Caco-2 (cell line): Measurements from ENCODE around the gene SRPRA. TPM values are rescaled to one million over a fixed set of nuclear protein-coding genes. Genes with fewer than 3 reads are reported as not detected.

ENCODE experiments used
- BruUV-seq: library from RNA; stranded (reverse); fragments of 400-500 nt; replicated peaks from 2 replicates; lab custom pipeline; 2021; lab: Mats Ljungman, UMichigan
- CTCF ChIA-PET: fragments of 300-600 bp; sonication (Branson Sonifier 250); formaldehyde crosslinking; loops from one replicate; lab custom pipeline; 2022; ENCODE audit warnings: antibody characterized with exemption; lab: Charles Lee
- POLR2A ChIA-PET: fragments of 300-600 bp; sonication (Branson Sonifier 250); formaldehyde crosslinking; loops from one replicate; lab custom pipeline; 2022; ENCODE audit warnings: antibody characterized with exemption; lab: Charles Lee
- DNase-seq, 2 experiments: peaks; one replicate each; pipeline versions ENCODE4 v3.0.0 to v3.0.0-alpha.2; 2020 to 2022
- H3K27me3 ChIP-seq: replicated peaks from 2 replicates; pipeline ENCODE4 v1.6.0; 2011; ENCODE audit warnings: low read length; ENCODE audit not compliant: control insufficient read depth, insufficient read depth
- H3K36me3 ChIP-seq: 2 replicates; pipeline ENCODE4 v1.5.1; 2011; ENCODE audit warnings: low read length; ENCODE audit not compliant: control insufficient read depth, insufficient read depth
- H3K4me1 ChIP-seq: fragments of 250-450 bp; sonication (Bioruptor Pico); 2 replicates; pipeline ENCODE4 v1.5.1; 2020; ENCODE audit warnings: mild to moderate bottlenecking
- H3K4me3 ChIP-seq: 2 replicates; pipeline ENCODE4 v1.5.1; 2011; ENCODE audit warnings: low read depth, mild to moderate bottlenecking, control low read depth, low read length
- H3K9me3 ChIP-seq: fragments of 250-450 bp; sonication (Bioruptor Pico); 2 replicates; pipeline ENCODE4 v1.5.1; 2020; ENCODE audit warnings: mild to moderate bottlenecking, moderate library complexity
- H3K27ac Mint-ChIP-seq: one replicate; pipeline ENCODE4 v1.8.0; 2022; ENCODE audit warnings: mixed read lengths; ENCODE audit not compliant: unreplicated experiment
- H3K27me3 Mint-ChIP-seq: one replicate; pipeline ENCODE4 v1.8.0; 2022; ENCODE audit warnings: mixed read lengths; ENCODE audit not compliant: insufficient read depth, unreplicated experiment
- H3K36me3 Mint-ChIP-seq: one replicate; pipeline ENCODE4 v1.8.0; 2022; ENCODE audit warnings: mild to moderate bottlenecking, mixed read lengths; ENCODE audit not compliant: insufficient read depth, unreplicated experiment
- H3K4me1 Mint-ChIP-seq: one replicate; pipeline ENCODE4 v1.8.0; 2022; ENCODE audit warnings: low read depth, mixed read lengths; ENCODE audit not compliant: unreplicated experiment
- H3K4me3 Mint-ChIP-seq: one replicate; pipeline ENCODE4 v1.8.0; 2022; ENCODE audit warnings: mild to moderate bottlenecking, moderate library complexity, mixed read lengths; ENCODE audit not compliant: unreplicated experiment
- H3K9me3 Mint-ChIP-seq: one replicate; pipeline ENCODE4 v1.8.0; 2022; ENCODE audit warnings: mixed read lengths; ENCODE audit not compliant: unreplicated experiment
- intact Hi-C: fragments of 100-400 bp; cut with micrococcal nuclease; formaldehyde crosslinking; loops from one replicate; pipeline ENCODE4 v1.10.0; 2022; ENCODE audit not compliant: unreplicated experiment
- total RNA-seq: library from RNA; stranded (reverse); gene quantifications from 2 replicates; pipeline ENCODE4 v1.2.3, GENCODE V29; 2022
- TF ChIP-seq, protein P1 (sequence below), 2 experiments: fragments of 200-600 bp in 1 of 2; IDR thresholded peaks; 1 replicate in 1 of 2; 2 replicates in 1 of 2; pipeline versions ENCODE4 v1.5.1 to v1.8.0; 2011 to 2022; ENCODE audit warnings: antibody characterized with exemption in 1 of 2, control low read depth in 1 of 2, inconsistent platforms in 1 of 2, low read depth in 1 of 2, low read length in 1 of 2, mild to moderate bottlenecking in 1 of 2, moderate library complexity in 1 of 2; ENCODE audit not compliant: insufficient read depth in 1 of 2, severe bottlenecking in 1 of 2, unreplicated experiment in 1 of 2

SRPRA gene
- total RNA-seq, 1 experiment from 2014 or later: 191 TPM

DNA sequence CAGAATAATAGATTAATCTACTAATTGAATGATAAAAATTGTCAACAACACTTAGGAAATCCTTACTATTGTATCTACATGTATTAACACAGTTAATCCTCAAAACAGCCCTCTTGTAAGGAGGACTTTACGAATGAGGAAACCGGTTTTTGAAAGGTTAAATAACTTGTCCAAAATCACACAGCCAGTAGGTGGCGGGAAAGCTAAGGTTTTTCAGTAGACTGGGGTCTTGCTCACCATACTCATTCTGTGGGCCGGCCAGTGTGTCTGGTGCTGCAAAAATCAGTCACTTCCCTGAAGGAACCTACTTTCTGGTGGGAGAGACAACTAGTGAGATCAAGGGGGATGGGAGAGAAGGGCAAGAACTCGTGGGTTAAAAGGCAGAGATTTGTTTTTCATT, 39.0 kb upstream of the SRPRA start:
- no peaks in the 10 kb centered on the region for H3K9me3 ChIP-seq
- 0 out of 2 replicates have a peak, but pooled peaks cover 4% of the 10 kb centered on the region for H3K4me1 ChIP-seq
- BruUV-seq: no TSS peak
- intact Hi-C loops: no loop called here
- Mint-ChIP-seq H3K4me3 (no peak overlapping the region), H3K36me3 (peaks cover 25% of the 10 kb centered on the region), H3K4me1 (peaks cover 12% of the 10 kb centered on the region), H3K9me3 (no peaks in the 10 kb centered on the region), H3K27ac (no peak overlapping the region), H3K27me3 (no peaks in the 10 kb centered on the region)
- TF ChIP-seq, protein P1, sequence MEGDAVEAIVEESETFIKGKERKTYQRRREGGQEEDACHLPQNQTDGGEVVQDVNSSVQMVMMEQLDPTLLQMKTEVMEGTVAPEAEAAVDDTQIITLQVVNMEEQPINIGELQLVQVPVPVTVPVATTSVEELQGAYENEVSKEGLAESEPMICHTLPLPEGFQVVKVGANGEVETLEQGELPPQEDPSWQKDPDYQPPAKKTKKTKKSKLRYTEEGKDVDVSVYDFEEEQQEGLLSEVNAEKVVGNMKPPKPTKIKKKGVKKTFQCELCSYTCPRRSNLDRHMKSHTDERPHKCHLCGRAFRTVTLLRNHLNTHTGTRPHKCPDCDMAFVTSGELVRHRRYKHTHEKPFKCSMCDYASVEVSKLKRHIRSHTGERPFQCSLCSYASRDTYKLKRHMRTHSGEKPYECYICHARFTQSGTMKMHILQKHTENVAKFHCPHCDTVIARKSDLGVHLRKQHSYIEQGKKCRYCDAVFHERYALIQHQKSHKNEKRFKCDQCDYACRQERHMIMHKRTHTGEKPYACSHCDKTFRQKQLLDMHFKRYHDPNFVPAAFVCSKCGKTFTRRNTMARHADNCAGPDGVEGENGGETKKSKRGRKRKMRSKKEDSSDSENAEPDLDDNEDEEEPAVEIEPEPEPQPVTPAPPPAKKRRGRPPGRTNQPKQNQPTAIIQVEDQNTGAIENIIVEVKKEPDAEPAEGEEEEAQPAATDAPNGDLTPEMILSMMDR (IDR thresholded peaks at IDR 0.05; ENCODE audit: insufficient read depth in 1 of 2, low read depth in 1 of 2, low read length in 1 of 2, severe bottlenecking in 1 of 2, unreplicated experiment in 1 of 2): peak; percentile 62 to 65
- ChIA-PET POLR2A (no interaction called here), CTCF (interaction anchor here (1.0 to 1.2 kb wide), 3 partner anchors 52 to 173 kb away, joined by 3 to 11 read pairs (median 3); no protein-coding TSS in a partner anchor)
- DNase-seq: peak in 1 of 2 experiments; percentile 61
- H3K4me3 ChIP-seq: no peak overlapping the region
- no peaks in the 10 kb centered on the region for H3K36me3 ChIP-seq
- H3K27me3 ChIP-seq: no peaks in the 10 kb centered on the region

DNA sequence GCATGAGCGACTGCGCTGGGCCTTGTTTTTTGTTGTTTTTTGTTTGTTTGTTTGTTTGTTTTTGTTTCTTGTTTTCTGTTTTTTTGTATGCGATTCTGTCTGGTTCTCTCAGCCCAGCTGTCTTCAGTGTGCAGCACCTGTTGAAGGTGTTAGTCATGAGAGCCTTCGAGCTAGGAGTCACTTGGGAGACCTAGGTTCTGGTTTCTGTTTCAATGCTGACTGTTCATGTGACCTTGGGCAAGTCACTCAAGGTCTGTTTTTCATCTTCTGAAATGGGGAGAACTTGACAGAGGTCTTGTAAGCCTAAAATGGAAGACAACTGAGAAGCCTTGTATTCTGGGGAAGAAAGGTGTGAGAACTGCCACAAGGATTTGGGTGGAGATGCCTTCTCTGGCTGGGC, 37.0 kb upstream of the SRPRA start:
- no peak for DNase-seq
- TF ChIP-seq, protein P1 (IDR thresholded peaks at IDR 0.05; ENCODE audit: insufficient read depth in 1 of 2, low read depth in 1 of 2, low read length in 1 of 2, severe bottlenecking in 1 of 2, unreplicated experiment in 1 of 2): no peak
- H3K9me3 ChIP-seq: no peaks in the 10 kb centered on the region
- 0 out of 2 replicates have a peak, but pooled peaks cover 4% of the 10 kb centered on the region for H3K4me1 ChIP-seq
- no peaks in the 10 kb centered on the region for H3K27me3 ChIP-seq
- H3K4me3 ChIP-seq: no peak overlapping the region
- Mint-ChIP-seq H3K27ac (no peak overlapping the region), H3K9me3 (no peaks in the 10 kb centered on the region), H3K4me3 (peak overlapping the region; percentile 46), H3K4me1 (peaks cover 12% of the 10 kb centered on the region), H3K36me3 (peaks cover 42% of the 10 kb centered on the region), H3K27me3 (no peaks in the 10 kb centered on the region)
- peaks cover 2% of the 10 kb centered on the region; the same call in 1 of the 2 replicates for H3K36me3 ChIP-seq
- POLR2A ChIA-PET: no interaction called here
- CTCF ChIA-PET: no interaction called here
- intact Hi-C loops: no loop called here
- BruUV-seq: no TSS peak

DNA sequence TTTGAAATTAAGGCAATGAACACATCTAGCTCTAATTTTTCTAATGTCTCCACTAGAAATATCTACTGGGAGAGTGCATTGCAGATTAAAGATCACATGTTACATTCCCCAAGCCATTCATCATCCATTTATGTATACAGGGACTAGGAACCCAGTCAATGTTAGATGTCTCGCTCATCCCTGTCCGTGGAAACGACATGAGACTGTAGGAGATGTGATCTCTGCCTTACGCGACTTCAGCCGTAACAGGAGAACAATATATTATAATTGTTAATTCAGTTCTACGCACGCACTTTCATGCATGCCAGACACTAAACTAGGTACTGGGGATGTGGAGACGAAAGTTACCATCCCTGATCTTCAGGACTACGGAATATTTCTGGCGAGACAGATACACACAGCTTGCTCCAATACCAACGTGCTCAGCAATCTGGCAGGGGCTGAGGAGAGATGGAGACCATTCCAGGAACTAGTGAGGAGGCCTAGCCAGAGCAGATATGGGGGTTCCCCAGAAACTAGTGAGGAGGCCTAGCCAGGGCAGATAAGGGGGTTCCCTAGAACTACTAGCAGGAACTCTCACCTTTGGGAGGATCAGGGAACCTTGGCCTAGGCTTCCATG, 35.9 kb upstream of the SRPRA start:
- H3K27ac Mint-ChIP-seq: peak overlapping the region; percentile 97
- Histone ChIP-seq H3K27me3 (no peaks in the 10 kb centered on the region), H3K4me1 (0 out of 2 replicates have a peak, but pooled peaks cover 4% of the 10 kb centered on the region), H3K4me3 (peak overlapping the region; percentile 83), H3K36me3 (peaks cover 2% of the 10 kb centered on the region; the same call in 1 of the 2 replicates), H3K9me3 (no peaks in the 10 kb centered on the region)
- H3K9me3 Mint-ChIP-seq: no peaks in the 10 kb centered on the region
- intact Hi-C loops: loop anchor here (1.0 kb wide), 2 partner anchors 21 to 35 kb away; partner anchors contain the start of genes FOXRED1 and TIRAP
- peak overlapping the region; percentile 96 for H3K4me3 Mint-ChIP-seq
- no peaks in the 10 kb centered on the region for H3K27me3 Mint-ChIP-seq
- H3K36me3 Mint-ChIP-seq: peaks cover 54% of the 10 kb centered on the region
- TF ChIP-seq, protein P1 (IDR thresholded peaks at IDR 0.05; ENCODE audit: insufficient read depth in 1 of 2, low read depth in 1 of 2, low read length in 1 of 2, severe bottlenecking in 1 of 2, unreplicated experiment in 1 of 2): no peak
- CTCF ChIA-PET: interaction anchor here (0.6 to 1.1 kb wide), 4 partner anchors 35 to 176 kb away, joined by 3 to 6 read pairs (median 4); no protein-coding TSS in a partner anchor
- DNase-seq: no peak
- TSS peak; percentile 62 for BruUV-seq
- H3K4me1 Mint-ChIP-seq: peaks cover 12% of the 10 kb centered on the region
- POLR2A ChIA-PET: interaction anchor here (0.7 to 1.0 kb wide), 4 partner anchors 36 to 712 kb away, joined by 3 to 7 read pairs (median 4); partner anchors contain the start of genes FOXRED1, PUS3, SRPRA and ST3GAL4
